H1 (cell line): ENCODE measurements around the gene LAMP5. TPM values are rescaled to one million over a fixed set of nuclear protein-coding genes. Genes with fewer than 3 reads are reported as not detected.

Experiments
- CTCF ChIA-PET: fragments of 300-600 bp; sonication (Branson Sonifier 250); formaldehyde crosslinking; loops from one replicate; lab custom pipeline; 2021; ENCODE audit not compliant: partially characterized antibody; lab: Charles Lee
- POLR2A ChIA-PET: fragments of 300-600 bp; sonication (Branson Sonifier 250); formaldehyde crosslinking; loops from one replicate; lab custom pipeline; 2021; ENCODE audit warnings: inconsistent platforms; ENCODE audit not compliant: partially characterized antibody; lab: Charles Lee
- DNase-seq, 2 experiments: peaks; one replicate each; pipeline versions ENCODE4 v3.0.0 to v3.0.0-alpha.2; 2010 to 2022; ENCODE audit warnings: low spot score in 2 of 2, low read depth in 1 of 2, mixed read lengths in 1 of 2
- FAIRE-seq: peaks from 2 replicates; lab custom pipeline; 2011; peaks lifted over from hg19 to GRCh38; lab: Jason Lieb, UNC
- H2AFZ ChIP-seq: 2 replicates; pipeline ENCODE4 v1.8.1; 2012; ENCODE audit warnings: low read length, inconsistent platforms
- H2AK5ac ChIP-seq: 2 replicates; pipeline ENCODE4 v1.6.1; 2013; ENCODE audit warnings: low read depth, low read length
- H2BK120ac ChIP-seq: replicated peaks from 2 replicates; pipeline ENCODE3; 2013; ENCODE audit warnings: low read depth, low read length, inconsistent platforms
- H2BK12ac ChIP-seq: 2 replicates; pipeline ENCODE4 v1.6.1; 2013; ENCODE audit warnings: low read depth, low read length
- H2BK15ac ChIP-seq: 2 replicates; pipeline ENCODE4 v1.6.1; 2013; ENCODE audit warnings: low read length
- H2BK20ac ChIP-seq: 2 replicates; pipeline ENCODE4 v1.6.1; 2013; ENCODE audit warnings: low read length
- H2BK5ac ChIP-seq: 2 replicates; pipeline ENCODE4 v1.6.1; 2013; ENCODE audit warnings: low read depth, low read length
- H3K14ac ChIP-seq: 2 replicates; pipeline ENCODE4 v1.6.1; 2013; ENCODE audit warnings: inconsistent platforms; ENCODE audit not compliant: insufficient read length
- H3K18ac ChIP-seq: 2 replicates; pipeline ENCODE4 v1.6.1; 2013; ENCODE audit warnings: low read length; ENCODE audit errors: extremely low read depth
- H3K23ac ChIP-seq: 2 replicates; pipeline ENCODE4 v1.6.1; 2013; ENCODE audit warnings: inconsistent platforms; ENCODE audit not compliant: insufficient read length
- H3K23me2 ChIP-seq: 2 replicates; pipeline ENCODE4 v1.6.1; 2013; ENCODE audit warnings: low read depth, low read length
- H3K27ac ChIP-seq: 2 replicates; pipeline ENCODE4 v1.6.1; 2011; ENCODE audit warnings: low read depth, low read length, inconsistent platforms
- H3K27me3 ChIP-seq, 4 experiments: replicated peaks in 1 of 4; 1 replicate in 1 of 4; 2 replicates in 3 of 4; pipeline versions ENCODE4 v1.6.1 to v1.8.1; 2011 to 2013; ENCODE audit warnings: low read length in 3 of 4, mild to moderate bottlenecking in 3 of 4, inconsistent platforms in 2 of 4, mixed read lengths in 2 of 4, moderate library complexity in 1 of 4; ENCODE audit not compliant: control insufficient read depth in 3 of 4, insufficient read depth in 3 of 4; ENCODE audit errors: extremely low read depth in 1 of 4
- H3K36me3 ChIP-seq, 4 experiments: 2 replicates each; pipeline versions ENCODE4 v1.6.1 to v1.8.1; 2011 to 2013; ENCODE audit warnings: mild to moderate bottlenecking in 4 of 4, low read length in 3 of 4, moderate library complexity in 2 of 4, control low read depth in 1 of 4, inconsistent platforms in 1 of 4; ENCODE audit not compliant: insufficient read depth in 4 of 4, control insufficient read depth in 2 of 4
- H3K4ac ChIP-seq: replicated peaks from 2 replicates; pipeline ENCODE3; 2013; ENCODE audit warnings: low read length, low read depth, mixed read lengths, inconsistent platforms; ENCODE audit not compliant: insufficient read length
- H3K4me1 ChIP-seq, 4 experiments: replicated peaks in 1 of 4; 1 replicate in 1 of 4; 2 replicates in 3 of 4; pipeline versions ENCODE4 v1.6.1 to v1.8.1; 2011 to 2013; ENCODE audit warnings: low read length in 3 of 4, inconsistent platforms in 2 of 4, mixed read lengths in 1 of 4; ENCODE audit not compliant: insufficient read depth in 4 of 4, control insufficient read depth in 3 of 4
- H3K4me2 ChIP-seq, 2 experiments: 2 replicates each; pipeline versions ENCODE4 v1.6.1 to v1.8.1; 2011 to 2013; ENCODE audit warnings: low read depth in 2 of 2, low read length in 2 of 2, control low read depth in 1 of 2, inconsistent platforms in 1 of 2, mild to moderate bottlenecking in 1 of 2; ENCODE audit not compliant: insufficient read depth in 1 of 2
- H3K4me3 ChIP-seq, 4 experiments: fragments of 200-600, 300-600 bp in 1 of 4; sonication (generic), shearing (Covaris generic), sonication (Bioruptor Twin) in 1 of 4; 2 replicates each; pipeline versions ENCODE4 v1.5.1 to v1.8.1; 2011 to 2016; ENCODE audit warnings: low read length in 4 of 4, low read depth in 3 of 4, control low read depth in 2 of 4, inconsistent platforms in 2 of 4, mild to moderate bottlenecking in 2 of 4, mixed read lengths in 1 of 4, moderate library complexity in 1 of 4; ENCODE audit not compliant: insufficient read depth in 2 of 4; ENCODE audit errors: extremely low read depth in 1 of 4
- H3K56ac ChIP-seq: replicated peaks from 2 replicates; pipeline ENCODE3; 2013; ENCODE audit warnings: low read depth, mild to moderate bottlenecking, mixed read lengths, low read length, inconsistent platforms; ENCODE audit not compliant: insufficient read length
- H3K79me1 ChIP-seq: 2 replicates; pipeline ENCODE4 v1.6.1; 2013; ENCODE audit warnings: low read depth, low read length, control low read depth
- H3K79me2 ChIP-seq, 2 experiments: 2 replicates each; pipeline versions ENCODE4 v1.6.1 to v1.8.1; 2012 to 2013; ENCODE audit warnings: low read length in 2 of 2, mild to moderate bottlenecking in 2 of 2, inconsistent platforms in 1 of 2; ENCODE audit not compliant: insufficient read depth in 2 of 2, control insufficient read depth in 1 of 2
- H3K9ac ChIP-seq, 4 experiments: replicated peaks in 1 of 4; 1 replicate in 1 of 4; 2 replicates in 3 of 4; pipeline versions ENCODE4 v1.6.1 to v1.8.1; 2011 to 2013; ENCODE audit warnings: low read depth in 3 of 4, low read length in 3 of 4, control low read depth in 2 of 4, mild to moderate bottlenecking in 2 of 4, moderate library complexity in 2 of 4, inconsistent platforms in 1 of 4; ENCODE audit errors: extremely low read depth in 1 of 4
- H3K9me3 ChIP-seq, 2 experiments: 2 replicates each; pipeline versions ENCODE4 v1.6.1 to v1.8.1; 2012 to 2013; ENCODE audit warnings: mild to moderate bottlenecking in 2 of 2, moderate library complexity in 2 of 2, control low read depth in 1 of 2, inconsistent platforms in 1 of 2, low read depth in 1 of 2, low read length in 1 of 2, mixed read lengths in 1 of 2; ENCODE audit not compliant: insufficient read depth in 2 of 2
- H4K20me1 ChIP-seq, 2 experiments: replicated peaks in 1 of 2; 2 replicates each; pipeline versions ENCODE3 to v1.8.1; 2011 to 2013; ENCODE audit warnings: inconsistent platforms in 2 of 2, low read length in 2 of 2, mild to moderate bottlenecking in 1 of 2; ENCODE audit not compliant: insufficient read depth in 2 of 2, control insufficient read depth in 1 of 2
- H4K5ac ChIP-seq: 2 replicates; pipeline ENCODE4 v1.6.1; 2013; ENCODE audit warnings: low read length, low read depth, mixed read lengths, inconsistent platforms; ENCODE audit not compliant: insufficient read length
- H4K8ac ChIP-seq: 2 replicates; pipeline ENCODE4 v1.8.0; 2013; ENCODE audit warnings: mild to moderate bottlenecking, moderate library complexity, low read length, inconsistent platforms; ENCODE audit not compliant: insufficient read depth; ENCODE audit errors: extremely low read depth
- H4K91ac ChIP-seq: replicated peaks from 2 replicates; pipeline ENCODE3; 2013; ENCODE audit warnings: low read length, mixed read lengths, inconsistent platforms; ENCODE audit not compliant: insufficient read length
- FOSL1 ChIP-seq: IDR thresholded peaks from 2 replicates; pipeline ENCODE4 v1.6.1; 2011; ENCODE audit warnings: mild to moderate bottlenecking, low read depth, low read length, moderate library complexity; ENCODE audit not compliant: insufficient read depth
- GABPA ChIP-seq: IDR thresholded peaks from 2 replicates; pipeline ENCODE4 v1.6.1; 2011; ENCODE audit warnings: mild to moderate bottlenecking, low read length, moderate library complexity, borderline replicate concordance; ENCODE audit not compliant: insufficient read depth
- RAD21 ChIP-seq, 2 experiments: IDR thresholded peaks in 1 of 2; conservative IDR thresholded peaks in 1 of 2; 2 replicates each; pipeline ENCODE4 v1.6.1; 2011; ENCODE audit warnings: low read depth in 2 of 2, low read length in 2 of 2, improper control_type of control experiment in 1 of 2, inconsistent platforms in 1 of 2, mild to moderate bottlenecking in 1 of 2, moderate library complexity in 1 of 2
- RXRA ChIP-seq: IDR thresholded peaks from 2 replicates; pipeline ENCODE4 v1.6.1; 2011; ENCODE audit warnings: low read depth, mild to moderate bottlenecking, low read length, moderate library complexity; ENCODE audit not compliant: insufficient read depth
- SIX5 ChIP-seq: IDR thresholded peaks from 2 replicates; pipeline ENCODE4 v1.6.1; 2011; ENCODE audit warnings: mild to moderate bottlenecking, low read depth, low read length
- ZNF274 ChIP-seq: IDR thresholded peaks from 2 replicates; pipeline ENCODE4 v1.7.0; 2012; ENCODE audit warnings: low read length, borderline replicate concordance; ENCODE audit errors: extremely low read depth
- WGBS, 2 experiments: shearing (Covaris generic) in 1 of 2; methylation state at CpG; one replicate each; pipeline versions ENCODE4 v1.1.6 to v1.1.7; 2013 to 2015; ENCODE audit warnings: low lambda C conversion rate in 2 of 2, mixed read lengths in 2 of 2, inconsistent platforms in 1 of 2, low coverage in 1 of 2, missing lambda C conversion rate in 1 of 2; ENCODE audit not compliant: insufficient replicate concordance in 2 of 2, insufficient coverage in 1 of 2, insufficient read length in 1 of 2; ENCODE audit errors: extremely low coverage in 1 of 2, missing lambda C conversion rate in 1 of 2; 5-methylcytosine and 5-hydroxymethylcytosine counted together
- polyA plus RNA-seq, 7 experiments: library from polyadenylated mRNA; depleted of rRNA in 3 of 7; stranded (reverse) in 5 of 7; unstranded in 2 of 7; fragments of >200 nt in 5 of 7; fragments of 200-250 nt in 2 of 7; gene quantifications; 1 replicate in 5 of 7; 2 replicates in 1 of 7; 4 replicates in 1 of 7; pipeline versions ENCODE4 v1.2.1 to v1.2.3, GENCODE V29; 2011 to 2013; ENCODE audit warnings: missing spikeins in 2 of 7, mixed read lengths in 2 of 7
- total RNA-seq: library from RNA; stranded (reverse); fragmentation: NEBNext Ultra II Directional; extraction: Animal tissue kit (Norgen Biotek cat#: 25700); gene quantifications from 2 replicates; pipeline ENCODE4 v1.2.1, GENCODE V29; 2021

Gene LAMP5
- total and polyA plus RNA-seq, 2 of the 8 experiments (the other 6 are each of a cell fraction or from before 2014, with no cell fraction given), result 0.22 to 1.9 TPM

- no peak overlapping the region for H3K14ac ChIP-seq
- H4K5ac ChIP-seq, result no peak overlapping the region
- WGBS, 2 experiments, result 87% methylated on average over 2 of the region's 2 CpGs; no CpG with 5 or more reads in 1 of the 2 experiments
- H4K8ac ChIP-seq, result no peak overlapping the region
- H2BK5ac ChIP-seq, result no peak overlapping the region
- H2BK15ac ChIP-seq, result no peak overlapping the region
- no peak overlapping the region for H2BK120ac ChIP-seq
- ChIA-PET POLR2A (no interaction called here), CTCF (interaction anchor here (1.5 kb wide), 1 partner anchor 38 kb away, joined by 3 read pairs; no protein-coding TSS in a partner anchor)
- no peak for TF ChIP-seq GABPA
- no peak for TF ChIP-seq RXRA
- TF ChIP-seq FOSL1, result no peak
- no peak for TF ChIP-seq SIX5
- no peak for TF ChIP-seq ZNF274
- TF ChIP-seq RAD21 (IDR thresholded peaks at IDR 0.05 in 1 of 2, conservative IDR thresholded peaks at IDR 0.05 in 1 of 2; ENCODE audit: low read depth in 2 of 2, low read length in 2 of 2), result no peak
- H3K9ac ChIP-seq, result no peak overlapping the region
- DNase-seq, result no peak
- peaks cover 8 to 26% (median 18%) of the 10 kb centered on the region in 4 experiments for H3K4me1 ChIP-seq
- H4K91ac ChIP-seq, result no peak overlapping the region
- H3K9me3 ChIP-seq, result no peaks in the 10 kb centered on the region; a peak in 1 of 4 replicates
- FAIRE-seq, result peak; percentile 24
- no peak overlapping the region for H3K18ac ChIP-seq
- no peaks in the 10 kb centered on the region for H4K20me1 ChIP-seq
- no peaks in the 10 kb centered on the region for H3K36me3 ChIP-seq
- H3K4me2 ChIP-seq, result no peak overlapping the region
- no peak overlapping the region for H2BK12ac ChIP-seq
- peaks cover 0 to 23% (median 9%) of the 10 kb centered on the region in 4 experiments; a peak in 6 of 7 replicates for H3K27me3 ChIP-seq
- H3K27ac ChIP-seq, result no peak overlapping the region
- no peak overlapping the region for H2AK5ac ChIP-seq
- H3K23ac ChIP-seq, result no peak overlapping the region
- H3K79me2 ChIP-seq, result no peaks in the 10 kb centered on the region
- no peak overlapping the region for H2AFZ ChIP-seq
- 0 out of 2 replicates have a peak, but pooled peaks cover 2% of the 10 kb centered on the region for H3K23me2 ChIP-seq
- H3K4ac ChIP-seq, result no peak overlapping the region
- no peak overlapping the region for H3K56ac ChIP-seq
- H2BK20ac ChIP-seq, result no peak overlapping the region
- H3K79me1 ChIP-seq, result no peaks in the 10 kb centered on the region
- no peak overlapping the region for H3K4me3 ChIP-seq
These were observed 64.2 kb downstream of the LAMP5 start for GRCh38 chr20:9578594-9578993.
